T-helper 2 cell treated with Interferon-gamma antibody and Interleukin-4, amounts not matched to agents 100 ng/mL and 5 ng/mL, for 36 hours (primary cell): ENCODE data around the gene MAPK8. TPM values are rescaled to one million over a fixed set of nuclear protein-coding genes. Genes with fewer than 3 reads are reported as not detected.

Source experiments
- intact Hi-C: fragments of 100-400 bp; cut with micrococcal nuclease; formaldehyde crosslinking; loops from one replicate; pipeline ENCODE4 v1.15.1; 2023
- total RNA-seq: library from RNA; stranded (reverse); gene quantifications from 2 replicates; pipeline ENCODE4 v1.2.3, GENCODE V29; 2022

MAPK8 gene
- total RNA-seq, 1 donor from 2014 or later: 49.8 TPM

DNA sequence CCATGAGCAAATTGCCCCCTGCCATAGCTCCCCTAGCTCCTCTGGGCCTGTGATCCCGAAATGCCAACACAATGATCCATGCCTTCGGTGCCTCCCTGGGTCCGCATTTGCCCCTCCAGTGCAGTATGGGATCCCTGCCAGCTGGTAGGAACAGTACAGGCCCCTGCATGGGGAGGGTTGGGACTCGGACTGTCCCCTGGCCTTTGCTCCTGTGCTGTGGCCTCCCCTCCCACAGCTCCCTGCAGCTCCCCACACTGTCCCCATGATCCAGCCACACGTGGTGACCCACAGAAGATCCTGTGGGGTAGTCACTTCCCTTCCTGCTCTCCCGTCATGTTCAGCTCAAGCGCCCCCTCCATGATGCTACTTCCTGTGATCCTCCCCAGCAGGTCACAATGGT is 140.3 kb downstream of the MAPK8 start:
- intact Hi-C loops: no loop called here

DNA sequence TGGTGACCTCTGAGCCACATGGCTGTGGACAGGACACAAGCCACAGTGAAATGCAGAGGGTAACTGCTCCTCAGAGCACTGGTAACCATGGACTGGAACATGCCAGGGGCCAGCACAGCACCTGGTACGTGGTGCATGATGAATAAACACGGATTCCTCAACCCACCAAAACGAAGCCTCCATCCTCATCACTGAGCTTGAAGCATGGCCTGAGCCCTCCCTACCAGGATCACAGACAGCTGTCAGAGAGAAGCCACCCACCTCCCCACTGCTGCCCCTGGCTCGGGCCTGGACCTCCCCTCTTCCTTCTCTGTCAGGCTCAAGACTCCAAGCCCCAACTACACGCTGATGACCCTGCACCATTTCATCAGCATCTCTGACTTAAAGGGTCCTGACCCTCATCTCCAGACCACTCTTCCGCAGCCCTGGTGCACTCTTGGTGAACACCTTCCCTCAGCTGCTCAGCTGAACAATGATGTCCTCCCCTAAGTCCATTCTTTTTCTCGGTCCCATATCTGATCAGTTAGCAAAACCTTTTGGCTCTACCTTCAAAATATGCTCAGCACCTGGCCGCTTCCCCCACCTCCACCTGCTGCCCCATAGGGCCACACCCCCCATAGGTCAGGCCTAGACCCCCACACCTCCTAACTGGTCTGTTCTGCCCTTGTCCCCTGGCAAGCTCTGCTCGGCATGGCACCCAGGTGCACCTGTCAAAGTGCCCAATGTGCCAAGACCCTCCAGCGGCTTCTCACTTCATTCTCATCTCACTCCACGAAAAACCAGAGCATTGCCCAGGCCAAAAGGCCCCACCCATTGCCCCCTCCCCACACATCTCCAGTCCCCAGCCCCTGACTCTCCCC is 141.1 kb downstream of the MAPK8 start:
- intact Hi-C loops: no loop called here

DNA sequence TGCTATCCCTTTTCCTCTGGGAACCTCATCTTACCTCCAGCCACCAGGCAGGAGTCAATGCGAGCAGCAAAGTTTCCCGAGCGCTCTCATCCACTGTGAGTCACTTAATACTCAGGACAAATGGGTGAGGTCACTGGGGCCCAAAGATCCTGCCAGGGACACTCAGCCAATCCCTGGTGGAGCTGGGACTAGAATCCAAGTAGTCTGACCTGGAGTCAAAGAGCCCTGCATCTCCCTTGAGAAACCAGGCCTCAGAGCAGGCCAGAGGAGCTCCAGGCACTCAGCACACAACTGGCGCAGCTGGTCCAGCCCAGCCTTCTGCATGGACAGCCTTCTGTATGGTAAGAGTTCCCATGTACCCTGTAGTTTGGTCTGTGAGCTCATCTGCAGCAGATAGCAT is 142.3 kb downstream of the MAPK8 start:
- intact Hi-C loops: no loop called here

DNA sequence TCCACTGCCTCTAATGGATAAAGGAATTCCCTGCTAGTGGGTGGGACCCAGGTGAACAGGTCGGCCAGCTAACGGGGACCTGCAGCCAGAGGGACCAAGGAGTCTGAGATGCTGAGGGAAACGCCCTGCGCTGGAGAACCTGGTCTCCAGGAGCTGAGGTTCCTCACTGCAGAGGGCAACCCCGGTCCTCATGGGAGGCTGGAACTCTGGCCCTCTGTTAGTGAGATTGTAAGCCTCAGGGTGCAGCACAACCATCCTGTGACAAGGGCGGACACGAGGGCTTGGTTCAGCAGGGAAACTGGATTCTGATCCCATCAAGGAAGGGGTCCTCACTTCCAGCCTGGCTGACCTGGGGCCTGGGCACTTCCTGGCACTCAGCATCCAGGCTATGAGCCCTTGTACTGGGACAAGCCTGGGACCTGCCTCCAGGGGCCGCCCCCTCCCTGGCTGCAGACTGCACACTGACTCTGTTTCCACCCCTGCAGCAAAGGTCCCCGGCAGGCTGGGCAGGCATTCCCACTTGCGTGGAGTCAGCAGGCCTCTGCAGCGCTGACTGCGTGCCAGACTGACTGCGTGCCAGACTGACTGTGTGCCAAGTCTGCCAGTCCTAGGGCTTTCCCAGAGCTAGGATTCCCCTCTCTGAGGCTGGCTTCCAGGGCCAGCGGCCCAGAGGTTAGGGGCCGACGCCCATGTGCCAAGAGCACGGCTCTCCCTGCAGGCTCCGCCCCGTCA is 143.2 kb downstream of the MAPK8 start:
- intact Hi-C loops: no loop called here

DNA sequence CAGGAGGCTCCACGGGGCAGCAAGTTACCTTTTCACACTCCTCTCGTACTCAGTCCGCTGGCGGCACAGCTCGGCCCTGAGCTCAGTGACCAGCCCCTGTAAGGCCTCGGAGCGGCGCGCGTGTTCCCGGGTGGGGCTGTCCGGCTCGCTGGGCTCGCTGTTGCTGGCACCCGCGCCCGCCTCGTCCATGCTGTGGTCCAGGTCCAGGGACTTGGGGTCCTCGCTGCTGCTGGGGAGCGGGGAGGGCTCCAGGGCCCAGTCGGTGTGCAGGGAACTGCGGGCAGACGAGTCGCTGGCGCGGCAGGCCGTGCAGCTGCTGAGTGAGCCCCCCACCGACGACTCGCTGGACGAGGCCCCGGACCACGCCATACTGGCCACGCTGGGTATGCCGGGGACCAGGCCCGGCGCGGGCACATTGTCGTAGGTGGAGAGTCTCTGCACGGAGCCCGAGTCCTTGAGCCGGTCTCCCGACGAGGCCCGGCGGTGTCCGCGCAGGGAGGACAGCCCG is 143.8 kb downstream of the MAPK8 start:
- intact Hi-C loops: no loop called here

DNA sequence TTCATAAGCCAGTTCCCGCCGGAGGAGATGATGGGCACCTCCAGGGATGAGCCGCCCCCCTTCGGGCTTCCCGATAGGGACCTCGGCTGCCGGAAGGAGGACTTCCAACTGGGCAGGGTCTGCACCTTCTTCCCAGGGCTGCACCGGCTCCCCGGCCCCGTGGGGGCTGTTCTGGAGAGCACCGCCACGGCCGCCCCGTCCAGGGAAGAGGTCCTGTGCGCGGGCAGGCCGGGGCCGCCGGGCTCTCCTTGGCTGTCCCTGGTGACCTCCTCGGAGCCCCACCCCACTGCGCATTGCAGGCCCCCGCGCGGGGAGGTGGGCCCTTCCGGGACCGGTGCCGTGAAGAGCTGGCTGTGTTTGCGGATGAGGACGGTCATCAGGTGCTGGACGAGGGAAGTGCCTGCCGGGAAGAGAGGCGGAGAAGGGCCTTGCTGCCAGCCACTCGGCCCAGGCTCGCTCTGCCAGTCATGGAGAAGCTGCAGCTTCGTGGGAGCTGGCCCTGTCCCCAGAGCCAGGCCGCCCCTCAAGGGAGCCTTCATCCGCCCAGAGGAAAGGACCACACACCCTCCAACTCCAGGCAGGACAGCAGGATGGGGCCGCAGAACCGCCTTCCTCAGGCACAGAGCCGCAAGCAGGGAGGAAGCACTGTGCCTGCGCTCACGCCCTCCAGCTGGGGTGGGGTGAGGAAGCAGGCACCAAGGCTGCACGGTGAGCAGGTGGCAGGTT is 144.4 kb downstream of the MAPK8 start:
- intact Hi-C loops: no loop called here

DNA sequence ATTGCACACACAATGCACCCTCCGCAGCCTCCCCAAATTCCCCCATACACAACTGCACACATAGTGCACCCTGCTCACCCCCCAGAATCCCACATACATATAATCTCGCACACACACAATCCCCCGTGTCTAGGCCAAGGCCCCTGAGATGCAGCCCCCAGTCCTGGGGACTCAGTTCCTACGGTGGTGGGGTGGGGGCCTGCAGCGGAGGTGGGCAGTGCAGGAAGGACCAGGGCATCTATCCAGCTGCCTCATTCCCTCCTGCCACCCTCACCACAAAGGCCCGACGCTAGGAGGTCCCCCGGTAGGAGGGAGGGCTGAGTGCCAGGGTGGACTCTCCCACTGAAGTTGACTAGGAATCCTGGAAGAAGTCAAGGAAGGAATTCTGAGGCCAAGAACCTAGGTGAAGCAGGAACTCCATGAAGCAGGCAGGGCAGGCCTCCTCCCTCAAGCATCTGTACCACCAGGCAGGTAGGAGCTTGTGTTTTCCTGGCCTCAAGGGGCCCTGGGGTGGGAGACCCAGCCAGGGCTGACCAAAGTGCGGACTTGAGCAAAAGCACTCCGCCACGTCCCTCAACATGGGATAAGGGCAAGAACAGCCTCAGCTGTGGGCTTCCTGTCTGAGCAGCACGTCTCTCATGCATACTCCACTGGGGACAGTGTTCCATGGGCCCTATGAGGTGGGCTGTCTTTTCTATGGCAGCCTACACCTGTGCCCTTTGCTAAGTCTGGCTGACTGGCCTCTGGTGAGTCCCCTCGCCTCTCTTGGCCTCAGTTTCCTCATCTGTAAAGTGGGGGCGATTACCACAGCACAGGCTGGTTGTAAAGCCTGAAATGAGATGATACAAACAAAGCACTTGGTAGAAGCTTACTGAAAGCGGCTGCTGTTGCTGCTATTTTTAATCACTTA is 145.7 kb downstream of the MAPK8 start:
- intact Hi-C loops: no loop called here

DNA sequence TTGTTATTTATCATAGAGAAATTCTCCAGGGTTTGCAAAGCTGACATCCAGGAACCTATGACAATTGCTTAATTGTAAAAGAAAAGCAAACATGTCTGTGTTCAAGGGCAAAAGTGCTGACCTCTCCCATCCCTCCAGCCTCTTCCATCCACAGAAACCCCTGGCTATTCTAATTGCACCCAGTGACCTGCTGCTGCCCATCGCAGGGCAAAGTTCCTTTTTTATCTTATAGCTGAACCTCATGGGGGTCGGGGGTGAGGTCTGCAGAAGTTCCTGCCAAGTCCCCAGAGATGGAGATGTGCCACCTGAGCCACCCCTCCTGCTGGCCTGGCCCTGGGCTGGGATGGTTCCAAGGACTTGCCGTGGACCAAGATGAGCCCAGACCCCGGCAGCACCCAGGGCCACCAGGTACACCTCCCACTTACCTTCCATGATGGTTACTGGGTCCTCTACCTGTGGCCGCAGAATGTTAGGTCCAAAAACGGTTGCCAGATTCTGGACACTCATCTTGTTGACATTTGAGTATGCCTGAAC is 146.5 kb downstream of the MAPK8 start:
- intact Hi-C loops: no loop called here

DNA sequence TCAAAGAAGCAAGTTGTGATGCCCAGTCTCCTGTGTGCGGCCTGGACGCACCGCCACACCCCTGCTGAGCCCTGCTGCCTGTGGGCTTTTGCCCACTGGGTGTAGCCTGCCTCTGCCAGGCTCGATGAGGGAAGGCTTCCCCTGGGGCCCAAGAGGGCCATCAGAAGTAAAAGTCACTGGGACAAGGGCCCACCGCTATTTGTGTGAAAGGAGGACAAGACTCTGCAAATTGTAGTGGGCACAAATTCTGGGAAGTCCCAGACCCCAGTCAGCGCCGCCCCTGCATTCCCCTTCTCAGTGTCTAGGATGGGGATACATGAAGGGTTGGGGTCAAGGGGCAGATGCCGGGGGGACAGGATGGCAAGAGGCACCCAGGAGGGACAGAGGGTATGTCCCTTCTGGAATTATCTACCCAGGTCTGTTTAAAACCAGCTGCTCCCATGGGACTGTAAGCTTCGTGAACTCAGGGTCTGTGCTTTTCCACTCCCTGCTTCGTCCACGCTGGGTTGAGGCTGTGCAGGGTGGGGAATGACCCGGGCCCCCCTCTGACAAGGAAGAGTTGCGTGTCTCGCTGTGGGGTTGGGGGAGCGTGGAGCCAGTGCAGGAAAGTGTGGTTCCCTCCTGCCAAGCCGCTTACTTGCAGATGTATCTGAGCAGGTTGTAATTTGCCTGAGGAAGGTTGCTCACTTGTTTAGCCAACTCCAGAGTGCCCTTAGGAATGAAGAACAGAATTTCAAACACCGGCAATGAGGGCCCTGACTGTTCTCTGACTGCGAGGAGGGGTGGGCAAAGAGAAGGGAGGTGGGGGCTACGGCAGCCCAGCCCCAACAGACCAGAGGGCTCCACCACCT is 147.2 kb downstream of the MAPK8 start:
- intact Hi-C loops: no loop called here

DNA sequence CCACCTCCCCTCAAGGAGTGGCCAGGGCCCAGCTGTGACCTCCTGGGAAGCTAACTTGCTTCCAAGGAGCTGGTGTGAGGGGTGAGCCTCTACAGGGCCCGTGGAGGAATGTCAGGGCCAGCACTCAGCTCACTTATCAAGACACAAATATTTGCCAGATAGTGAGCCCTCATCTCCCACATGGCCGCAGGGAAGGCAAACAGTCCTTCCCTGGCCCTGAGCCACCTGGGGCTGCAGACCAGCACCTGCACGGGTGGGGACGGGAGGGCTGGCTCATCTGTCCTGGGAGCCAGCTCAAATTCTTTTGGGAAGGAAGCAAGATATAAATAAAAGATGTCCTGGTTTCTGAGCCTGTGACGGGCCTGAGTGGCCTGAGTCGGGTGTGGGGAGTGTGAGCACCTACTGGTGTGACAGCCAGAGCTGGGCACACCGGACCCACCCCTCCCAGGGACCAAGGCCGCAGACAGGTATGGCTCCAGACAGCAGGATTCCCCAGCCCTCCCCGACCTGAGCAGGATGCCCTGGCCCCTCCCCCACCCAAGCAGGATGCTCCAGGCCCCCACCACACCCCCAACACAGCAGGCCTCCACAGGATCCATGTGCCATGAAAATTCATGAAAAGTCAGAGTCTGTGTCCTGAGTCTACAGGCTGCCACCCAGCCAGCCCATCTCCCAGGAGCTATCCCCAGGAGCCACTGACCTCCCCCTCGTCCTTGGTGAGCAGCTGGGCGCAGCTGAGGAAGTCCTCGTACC is 148.0 kb downstream of the MAPK8 start:
- intact Hi-C loops: no loop called here

DNA sequence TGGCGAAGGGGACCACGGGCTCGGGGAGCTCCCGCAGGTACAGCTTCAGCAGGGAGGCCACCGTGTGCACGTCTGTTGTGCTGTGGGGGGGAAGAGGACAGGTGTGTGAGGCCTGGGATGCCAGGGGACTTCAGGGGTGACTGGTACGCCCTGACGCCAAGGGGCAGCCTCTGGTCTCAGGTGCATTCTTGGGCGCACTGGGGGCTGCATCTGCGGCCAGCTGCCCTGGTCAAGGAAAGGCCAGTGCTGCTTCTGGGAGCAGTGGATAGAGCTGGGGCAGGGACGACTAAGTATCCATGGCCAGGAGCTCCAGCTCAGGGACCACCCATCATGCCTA is 148.5 kb downstream of the MAPK8 start:
- intact Hi-C loops: no loop called here

DNA sequence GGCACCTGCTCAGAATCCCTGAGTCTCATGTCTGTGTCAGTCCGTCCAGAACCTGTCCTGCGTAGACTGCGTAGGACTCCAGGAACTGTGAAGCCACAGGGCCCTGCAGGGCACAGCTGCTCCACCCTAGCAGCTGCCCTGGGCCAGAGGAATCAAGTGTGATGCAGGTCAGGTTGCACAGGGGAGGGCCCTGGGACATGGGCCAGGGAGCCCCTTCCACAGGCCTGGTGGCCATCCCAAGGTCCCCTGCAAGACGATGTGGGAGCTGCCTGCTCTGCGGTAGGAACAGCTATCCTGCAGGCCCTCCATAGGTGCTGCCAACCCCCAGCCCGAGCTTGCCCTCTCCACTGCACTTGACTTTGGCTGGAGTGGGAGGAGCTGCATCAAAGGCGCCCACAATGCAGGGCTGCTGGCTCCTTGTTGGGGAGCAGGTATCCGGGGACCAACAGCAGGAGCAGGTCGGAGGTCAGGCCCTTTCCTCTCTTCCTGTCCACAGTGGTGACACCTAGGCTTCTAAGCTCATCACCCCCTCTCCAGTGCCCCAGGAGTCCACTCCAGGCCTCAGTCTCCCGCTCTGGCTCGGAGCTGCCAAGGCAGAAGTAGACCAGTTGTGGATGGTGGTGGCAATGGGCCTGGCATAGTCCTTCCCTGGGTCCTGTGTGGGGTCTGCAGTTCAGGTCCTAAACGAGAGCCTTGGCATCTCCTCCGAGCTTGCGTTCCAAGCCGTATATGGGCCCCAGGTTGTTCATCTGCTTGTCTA is 149.1 kb downstream of the MAPK8 start:
- intact Hi-C loops: no loop called here

DNA sequence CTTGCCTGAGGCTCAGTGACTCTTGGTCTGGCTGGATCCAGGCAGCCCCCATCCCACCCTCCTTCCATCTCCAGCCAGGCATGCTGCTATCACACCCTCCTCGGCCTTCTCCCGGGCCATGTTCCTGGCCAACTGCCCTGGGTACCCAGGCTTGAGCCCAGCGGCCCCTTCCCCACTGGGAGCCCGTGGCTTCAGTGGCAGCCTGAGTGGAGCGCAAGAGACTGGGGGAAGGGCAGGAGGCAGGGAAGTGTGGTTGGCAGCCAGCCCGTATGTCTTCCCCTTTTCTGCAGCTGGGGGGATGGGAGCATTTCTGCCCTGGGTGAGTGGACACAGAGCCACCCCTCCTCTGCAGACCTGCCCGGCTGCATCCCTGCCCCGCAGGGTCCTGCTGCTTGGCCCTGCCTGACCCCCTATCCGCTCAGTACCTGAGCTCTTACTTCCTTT is 149.9 kb downstream of the MAPK8 start:
- intact Hi-C loops: no loop called here

DNA sequence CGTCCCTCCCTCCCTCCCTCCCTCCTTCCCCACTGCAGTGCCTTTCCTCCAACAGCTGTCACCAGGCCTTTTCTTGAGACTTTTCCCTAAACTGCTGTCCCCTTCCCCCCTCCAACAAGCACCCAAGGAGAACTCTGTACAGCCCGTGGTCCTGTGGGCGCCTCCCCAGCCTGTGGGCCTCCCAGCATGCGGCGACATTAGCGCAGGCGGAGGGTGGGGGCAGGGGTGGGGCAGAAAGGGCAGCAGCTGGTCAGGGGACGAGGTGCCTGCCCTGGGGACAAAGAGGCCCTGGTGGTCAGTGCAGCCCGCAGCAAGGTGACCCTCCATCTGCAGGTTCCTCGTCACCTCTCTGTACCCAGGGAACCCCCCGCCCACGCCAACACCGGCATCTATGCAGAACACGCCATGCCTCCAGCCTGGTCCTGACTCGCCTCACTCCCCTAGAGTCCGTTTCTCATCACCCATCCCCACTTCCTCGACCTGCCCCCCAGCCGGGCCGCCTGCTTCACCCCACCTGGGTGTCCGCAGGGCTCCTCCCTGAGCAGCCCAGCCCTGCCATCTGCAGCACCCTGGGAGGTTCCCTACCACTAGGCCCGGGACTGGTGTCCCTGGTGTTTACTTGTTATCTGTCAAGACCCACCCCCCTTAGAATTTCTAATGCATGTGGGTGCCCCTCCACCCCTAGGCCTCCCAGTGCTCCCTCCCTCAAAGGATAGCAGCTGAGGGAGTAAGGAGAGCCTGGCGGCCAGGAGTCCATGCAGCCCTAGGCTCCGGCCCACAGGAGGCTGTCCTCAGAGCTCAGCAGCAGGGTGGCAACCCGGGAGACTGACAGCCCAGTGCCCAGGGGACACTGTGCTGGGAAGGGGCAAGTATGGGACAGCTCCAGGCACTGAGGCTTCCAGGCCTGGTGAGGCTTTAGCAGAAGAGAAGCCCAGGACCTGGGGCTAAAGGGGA is 150.6 kb downstream of the MAPK8 start:
- intact Hi-C loops: no loop called here

DNA sequence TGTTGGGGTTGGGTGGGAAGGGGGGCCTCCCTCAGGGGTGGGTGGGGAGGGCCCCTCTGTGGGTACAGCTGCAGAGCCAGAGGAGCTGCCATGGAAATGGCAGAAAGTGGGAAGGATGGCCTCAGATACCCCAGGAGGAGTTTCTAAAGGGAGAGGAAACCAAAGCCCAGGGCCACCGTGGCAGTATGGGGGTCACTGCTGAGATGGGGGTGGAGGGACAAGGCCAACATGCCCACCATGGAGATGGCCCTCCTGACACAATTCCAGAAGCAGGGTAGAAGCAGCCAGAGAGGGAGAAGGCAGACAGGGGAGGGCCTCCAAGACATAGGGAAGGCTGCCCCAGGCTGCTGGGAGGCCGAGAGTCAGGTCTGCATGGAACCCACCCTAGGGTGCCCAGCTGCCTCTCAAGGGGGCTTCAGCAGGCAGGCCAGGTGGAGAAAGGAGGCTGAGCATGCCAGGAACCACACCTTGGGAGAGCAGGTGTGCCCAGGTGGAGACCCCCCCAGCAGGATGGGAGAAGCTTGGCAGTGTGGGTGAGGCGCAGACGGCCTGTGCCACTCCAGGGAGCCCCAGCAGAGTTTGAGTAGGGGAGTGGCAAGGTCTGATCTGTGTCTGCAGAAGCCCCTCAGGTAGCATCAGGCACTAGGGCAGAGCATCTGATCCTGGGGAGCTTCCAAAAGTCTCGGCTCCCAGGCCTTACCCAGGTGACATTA is 151.6 kb downstream of the MAPK8 start:
- intact Hi-C loops: no loop called here

DNA sequence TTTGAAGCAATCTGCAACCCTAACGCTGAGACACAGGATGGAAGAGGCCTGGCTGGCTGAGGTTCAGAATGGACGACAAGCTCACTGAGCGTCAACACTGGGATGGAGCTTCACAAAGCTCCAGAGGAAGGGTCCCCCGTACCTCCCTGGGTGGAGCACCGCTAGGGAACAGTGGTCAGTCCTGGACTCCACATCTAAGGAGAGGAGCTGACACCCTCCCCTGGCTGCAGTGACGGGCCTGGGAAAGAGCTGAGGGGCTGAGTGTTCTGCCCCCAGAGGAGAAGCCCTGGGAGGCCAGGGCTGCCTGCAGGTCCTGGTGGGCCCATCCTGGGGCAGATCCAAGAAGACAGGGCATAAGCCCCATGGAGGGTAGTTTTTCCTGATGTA is 152.2 kb downstream of the MAPK8 start:
- intact Hi-C loops: no loop called here
